Esophagus mucosa (tissue), 1 donor: Measurements from ENCODE around the gene FAM171A1. TPM values are rescaled to one million over a fixed set of nuclear protein-coding genes. Genes with fewer than 3 reads are reported as not detected.
"Not testable (repeated sequence)": the region's sequence is repeated elsewhere in the genome, so short reads cannot be mapped to it uniquely, and the experiment has no call there.

ENCODE experiments used
- ATAC-seq: fragments of 200-7000 bp; cut with Tn5 transposase; one replicate; pipeline ENCODE4 v1.9.1; 2020
- total RNA-seq: library from RNA; stranded (reverse); gene quantifications from one replicate; pipeline ENCODE4 v1.2.4, GENCODE V29; 2023
- donor health status: DM: yes; HTN: yes; CAD: no.

Gene FAM171A1
- total RNA-seq, 1 donor from 2014 or later = 6.0 TPM

DNA sequence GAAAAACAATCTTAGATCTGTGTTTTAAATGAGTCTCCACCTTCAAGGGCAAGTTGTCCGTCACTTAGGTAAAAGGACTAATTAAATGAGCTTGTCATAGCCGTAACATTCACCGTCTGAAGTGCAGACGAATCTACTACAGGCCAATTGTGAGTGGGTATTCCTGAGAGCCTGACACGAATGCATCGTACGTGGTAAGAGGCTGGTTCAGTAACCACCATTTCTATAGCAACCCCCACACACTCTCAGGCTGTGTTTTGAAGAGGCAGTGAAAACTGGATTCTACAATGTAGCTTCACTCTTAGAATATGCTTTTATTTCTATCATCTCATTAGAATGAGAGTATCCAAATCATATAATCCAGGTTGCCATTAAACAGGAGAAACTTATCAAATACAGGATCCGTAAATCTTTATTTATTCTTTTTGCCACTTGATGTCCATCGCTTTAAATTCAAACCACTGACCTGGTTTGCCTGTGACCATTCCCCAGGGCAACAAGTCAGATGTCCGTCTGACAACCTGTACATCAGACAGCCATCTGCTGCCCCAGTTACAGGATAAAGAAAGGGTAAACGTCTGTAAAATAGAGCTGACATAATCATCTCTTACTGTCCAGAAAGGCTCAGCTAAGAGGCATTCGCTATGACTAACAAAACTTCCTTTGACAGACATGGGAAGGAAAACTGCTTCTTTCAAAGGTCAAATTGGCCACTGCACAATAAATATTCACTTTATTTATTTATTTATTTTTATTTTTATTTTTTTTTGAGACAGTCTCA lies 132.3 kb downstream of the FAM171A1 start:
- no peak for ATAC-seq

DNA sequence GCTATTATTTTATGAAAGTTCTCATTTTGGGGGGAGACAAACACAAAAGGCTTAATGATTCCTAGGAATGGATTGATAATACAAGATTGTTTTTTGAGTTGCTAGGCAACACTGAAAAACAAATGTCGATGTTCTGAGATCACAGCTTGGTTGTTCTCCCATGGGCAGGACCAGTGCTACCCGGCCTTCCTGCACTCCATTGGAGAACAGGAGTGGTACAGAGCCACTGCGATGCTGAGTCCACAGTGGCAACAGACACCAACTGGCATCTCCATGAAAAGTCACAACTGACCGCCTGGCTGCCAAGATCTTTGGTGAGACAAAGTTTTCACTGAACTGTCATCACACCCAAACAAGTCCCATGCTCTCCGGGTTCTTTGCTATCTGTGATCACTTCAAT lies 133.7 kb downstream of the FAM171A1 start:
- no peak for ATAC-seq

DNA sequence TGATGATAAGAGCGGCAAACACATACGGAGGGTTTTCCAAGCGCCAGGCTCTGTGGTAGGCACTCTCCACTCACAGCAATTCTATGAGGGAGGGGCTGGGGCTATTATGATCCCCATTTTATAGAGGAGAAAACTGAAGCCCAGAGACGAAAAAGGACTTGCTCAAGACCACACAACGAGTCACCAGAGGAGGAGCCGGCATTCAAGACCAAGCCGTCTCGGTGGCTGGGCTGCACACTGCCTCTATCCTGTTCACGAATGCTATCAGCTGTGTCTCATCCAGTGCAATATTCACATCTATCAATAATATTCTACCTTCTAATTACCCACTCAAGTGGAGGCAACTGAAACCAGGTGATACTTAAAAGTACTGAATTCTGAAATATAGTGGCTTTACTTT lies 134.7 kb downstream of the FAM171A1 start:
- ATAC-seq = no peak

DNA sequence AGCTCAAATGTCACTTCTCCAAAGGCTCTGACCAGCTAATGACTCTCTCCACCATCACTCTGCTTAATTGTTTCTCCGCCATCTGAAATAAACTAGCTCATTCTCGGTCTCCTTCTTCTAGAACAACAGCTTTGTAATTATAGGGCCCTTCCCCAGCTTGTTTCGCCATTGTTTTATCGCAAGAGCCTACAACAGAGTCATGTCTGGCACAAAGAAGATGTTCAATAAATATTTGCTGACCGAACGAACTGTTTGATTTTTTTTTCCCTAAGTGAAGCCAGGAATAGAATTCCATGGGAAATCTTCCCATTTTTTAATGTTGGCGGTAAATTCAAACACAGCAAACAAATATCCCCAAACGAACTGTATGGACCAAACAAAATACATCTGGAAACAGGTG lies 138.8 kb downstream of the FAM171A1 start:
- ATAC-seq = no peak

DNA sequence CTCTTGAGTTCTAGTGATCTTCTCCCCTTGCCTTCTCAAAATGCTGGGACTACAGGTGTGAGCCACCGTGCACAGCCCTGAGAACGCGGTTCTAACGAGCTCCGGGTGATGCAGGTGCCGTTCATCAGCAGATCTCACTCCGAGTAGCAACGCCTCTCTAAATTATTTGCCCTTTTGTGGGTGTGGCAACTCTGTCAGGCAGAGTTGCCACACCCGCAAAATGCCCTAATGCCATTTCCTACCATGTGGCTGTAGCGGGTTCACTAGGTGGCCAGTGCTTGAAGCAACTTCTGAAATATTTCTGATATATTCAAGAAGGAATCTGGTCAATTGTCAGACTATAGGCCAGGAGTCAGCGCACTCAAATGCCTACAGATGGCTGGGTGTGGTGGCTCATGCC lies 139.7 kb downstream of the FAM171A1 start:
- no peak for ATAC-seq

DNA sequence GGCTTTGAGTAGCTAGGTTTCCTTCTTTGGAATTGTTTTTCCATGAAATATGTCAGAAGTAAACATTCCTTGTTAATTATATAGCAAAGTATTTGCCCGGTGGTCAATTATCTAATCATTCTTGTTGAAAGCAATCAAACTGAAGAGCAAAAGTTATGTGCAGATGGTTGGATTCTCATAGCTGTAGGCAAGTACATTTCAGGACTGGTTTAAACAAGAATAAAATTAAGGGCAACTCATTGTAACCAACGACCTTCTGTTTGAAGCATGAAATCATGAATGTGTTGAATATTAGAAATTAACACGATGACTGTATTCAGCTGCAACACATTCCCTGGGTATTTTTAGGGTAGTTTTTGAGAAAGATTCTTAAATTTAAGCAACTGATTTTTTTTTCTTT lies 140.8 kb downstream of the FAM171A1 start:
- ATAC-seq = no peak

DNA sequence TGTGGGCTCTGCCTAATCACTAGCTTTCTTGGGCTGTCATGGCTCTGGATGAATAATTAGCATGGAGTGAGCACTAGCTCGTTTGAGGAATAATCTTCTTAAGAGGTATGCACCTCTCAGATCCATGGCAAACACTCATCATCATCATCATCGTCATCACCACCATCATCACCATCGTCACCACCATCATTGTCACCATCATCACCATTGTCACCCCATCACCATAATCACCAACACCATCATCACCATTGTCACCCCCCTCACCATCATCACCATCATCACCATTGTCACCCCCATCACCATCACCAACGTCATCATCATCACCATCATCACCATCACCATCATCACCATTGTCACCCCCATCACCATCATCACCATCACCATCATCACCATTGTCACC lies 141.8 kb downstream of the FAM171A1 start:
- ATAC-seq = no peak

DNA sequence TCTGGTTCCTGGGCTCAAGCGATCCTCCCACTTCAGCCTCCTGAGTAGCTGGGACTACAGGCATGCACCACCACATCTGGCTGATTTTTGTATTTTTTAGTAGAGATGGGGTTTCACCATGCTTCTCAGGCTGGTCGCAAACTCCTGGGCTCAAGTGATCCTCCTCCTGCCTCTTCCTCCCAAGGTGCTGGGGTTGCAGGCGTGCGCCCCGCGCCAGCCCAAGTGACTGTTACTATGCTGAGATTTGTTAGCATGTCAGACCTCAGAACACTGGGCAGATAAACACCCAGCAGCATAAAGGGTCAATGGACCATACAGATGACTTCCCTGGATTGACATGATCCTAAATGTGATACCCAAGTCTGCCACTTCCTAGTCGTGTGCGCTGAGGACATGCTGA lies 142.7 kb downstream of the FAM171A1 start:
- no peak for ATAC-seq

DNA sequence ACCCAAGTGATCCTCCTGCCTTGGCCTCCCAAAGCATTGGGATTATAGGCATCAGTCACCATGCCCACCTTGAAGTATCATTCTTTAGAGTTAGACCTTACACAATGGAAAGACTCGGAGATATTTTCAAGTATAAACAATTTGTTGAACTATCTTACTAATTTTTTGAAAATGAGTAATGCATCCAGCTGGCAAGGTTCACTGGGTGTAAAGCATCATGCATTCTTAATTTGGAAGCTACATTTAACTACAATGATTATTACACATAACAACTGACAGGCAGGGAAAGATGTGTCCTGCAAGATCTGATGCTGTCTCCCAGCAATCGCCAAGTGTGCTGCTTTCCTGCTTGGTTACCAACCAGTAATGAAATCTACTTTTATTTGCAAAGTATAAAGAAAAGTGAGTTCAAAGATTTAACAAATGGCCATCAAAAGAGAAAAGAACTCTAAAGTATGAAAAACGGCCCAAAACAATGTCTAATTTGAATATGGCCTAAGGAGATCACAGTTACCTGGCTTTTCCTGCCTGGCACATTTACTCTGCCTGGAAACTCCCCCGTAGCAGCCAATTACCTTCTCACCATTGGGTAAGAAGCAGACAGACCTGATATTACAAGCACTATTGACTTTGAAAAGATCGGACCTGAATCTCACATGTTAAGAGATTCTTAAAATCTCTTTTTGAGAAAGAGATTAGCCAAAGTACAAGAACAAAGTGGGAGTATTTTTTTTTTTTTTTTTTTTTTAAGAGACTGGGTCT lies 143.3 kb downstream of the FAM171A1 start:
- no peak for ATAC-seq

DNA sequence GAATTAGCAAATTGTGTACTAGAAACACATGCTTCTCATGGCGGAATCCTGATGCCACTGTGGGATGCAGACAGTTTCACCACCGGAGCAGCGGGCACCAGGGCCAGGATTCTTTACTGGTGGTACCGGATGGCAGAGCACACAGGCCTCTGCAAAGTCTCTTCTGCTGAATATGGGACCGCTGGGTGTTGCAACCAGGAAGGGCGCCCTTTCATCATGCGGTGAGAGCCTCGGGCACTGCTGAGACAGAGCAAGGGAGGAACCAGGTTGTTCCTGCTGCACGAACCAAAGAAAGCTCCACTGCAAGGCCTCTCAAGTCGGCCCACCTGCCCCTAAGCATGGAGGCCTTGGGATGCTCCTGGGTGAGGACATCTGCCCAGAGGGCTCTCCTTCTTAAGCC lies 145.6 kb downstream of the FAM171A1 start:
- ATAC-seq = no peak

DNA sequence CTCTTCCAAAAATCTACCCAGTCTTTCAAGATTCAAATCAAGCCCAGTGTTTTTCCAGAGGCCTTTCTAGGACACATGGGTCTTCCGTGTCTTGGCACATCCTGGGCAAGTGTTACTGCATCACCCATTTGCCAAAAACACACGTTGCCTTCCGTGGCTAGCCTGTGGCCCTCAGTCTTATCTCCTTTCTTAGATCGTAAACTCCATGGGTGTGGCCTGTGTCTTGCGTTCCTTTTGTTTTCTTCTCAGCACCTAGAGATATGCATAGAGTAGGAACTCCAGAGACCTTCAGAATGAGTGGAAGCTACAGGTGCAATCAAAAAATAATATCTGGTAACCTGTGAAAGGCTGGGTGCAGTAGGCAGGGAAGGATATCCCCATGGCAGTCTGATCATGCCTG lies 146.1 kb downstream of the FAM171A1 start:
- no peak for ATAC-seq

DNA sequence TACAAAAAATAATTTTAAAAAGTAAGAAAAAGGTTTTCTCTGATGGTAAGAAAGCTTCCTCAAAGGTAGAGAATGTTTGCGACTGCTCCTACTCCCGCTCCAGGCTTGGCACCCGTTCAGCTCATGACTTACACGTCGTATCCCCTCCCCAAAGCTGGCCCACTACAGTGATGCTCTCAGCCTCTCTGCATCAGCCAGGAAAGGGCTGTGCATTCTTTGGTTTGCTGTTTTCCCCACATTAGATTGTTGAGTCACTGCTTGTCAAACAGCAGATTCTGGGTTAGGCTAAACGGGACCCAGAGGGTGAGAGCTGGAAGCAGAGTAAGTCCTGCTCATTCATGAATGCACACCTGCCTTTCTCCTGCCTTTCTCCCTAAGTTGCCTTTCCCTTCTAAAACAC lies 147.9 kb downstream of the FAM171A1 start:
- no peak for ATAC-seq

DNA sequence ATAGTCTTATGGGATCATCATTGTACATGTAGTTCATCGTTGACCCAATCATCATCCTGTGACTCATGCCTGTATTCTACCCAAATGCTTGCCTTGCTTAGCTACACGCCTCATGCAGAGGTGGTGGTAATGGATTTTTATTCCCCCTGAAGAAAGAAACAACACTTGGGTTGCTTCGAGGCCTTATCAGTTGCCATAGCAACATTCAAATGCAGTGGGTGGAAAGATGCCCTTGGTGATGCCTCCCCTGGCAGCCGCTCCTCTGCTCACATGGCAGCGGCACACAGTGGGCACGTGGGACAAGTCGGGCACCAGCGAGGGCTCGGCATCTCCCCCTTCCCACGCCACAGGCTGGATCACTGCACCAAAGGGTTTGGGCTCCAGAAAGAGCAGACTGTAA lies 148.6 kb downstream of the FAM171A1 start:
- ATAC-seq = no peak

DNA sequence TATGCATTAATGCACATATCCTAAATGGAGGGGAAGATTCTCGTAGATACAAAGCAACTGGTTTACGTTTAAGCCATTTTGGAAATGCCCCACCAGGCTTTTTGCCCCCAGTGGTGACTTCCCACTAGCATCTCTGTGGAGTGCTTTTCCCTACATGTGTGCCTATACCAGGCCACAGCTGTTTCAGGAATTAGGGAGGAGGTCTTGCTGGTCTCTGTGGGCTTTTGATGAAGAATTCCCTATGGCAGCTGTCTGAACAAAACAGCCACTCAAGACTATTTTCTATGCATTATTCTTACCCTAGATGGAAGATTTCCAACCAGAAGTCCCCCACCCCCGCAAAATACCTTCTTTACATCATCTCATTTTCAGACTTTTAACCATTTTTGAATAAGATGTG lies 150.6 kb downstream of the FAM171A1 start:
- ATAC-seq = no peak

DNA sequence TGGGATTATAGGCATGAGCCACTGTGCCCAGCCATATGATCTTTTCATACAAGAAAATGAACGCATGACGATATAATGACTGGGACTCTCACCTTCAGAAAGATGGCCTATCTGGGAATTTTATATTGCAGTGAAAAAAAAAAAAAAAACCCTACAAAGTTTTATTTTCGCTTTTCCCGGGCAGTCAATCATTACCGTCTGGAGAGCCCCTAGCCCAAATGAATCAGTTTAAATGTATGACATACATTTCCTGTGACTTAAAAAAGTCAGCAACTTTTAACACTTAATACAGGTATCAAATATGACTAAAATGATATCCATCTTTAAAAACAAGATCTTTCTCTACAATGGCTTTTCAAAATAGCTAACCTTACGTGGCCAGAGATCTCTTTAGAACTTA lies 154.4 kb downstream of the FAM171A1 start:
- no peak for ATAC-seq

DNA sequence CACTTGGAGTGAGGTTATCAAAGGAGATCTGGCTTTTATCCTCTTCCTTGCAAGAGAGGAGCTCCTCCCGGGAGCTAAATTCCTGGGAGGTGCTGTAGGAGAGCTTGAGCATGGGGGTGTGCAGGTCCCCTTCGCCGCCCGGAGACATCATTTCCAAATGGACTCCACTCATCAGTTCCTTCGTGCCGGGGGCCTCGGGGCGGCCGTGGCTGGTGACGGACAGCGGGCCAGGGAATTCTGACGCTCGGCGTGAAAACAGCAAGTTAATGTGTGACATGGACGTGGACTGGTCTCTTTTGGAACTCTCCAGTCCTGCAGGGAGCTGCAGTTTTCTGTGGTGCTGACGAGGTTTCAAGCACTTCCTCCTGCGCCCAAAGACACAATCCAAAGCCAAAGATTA lies 156.9 kb downstream of the FAM171A1 start:
- no peak for ATAC-seq

DNA sequence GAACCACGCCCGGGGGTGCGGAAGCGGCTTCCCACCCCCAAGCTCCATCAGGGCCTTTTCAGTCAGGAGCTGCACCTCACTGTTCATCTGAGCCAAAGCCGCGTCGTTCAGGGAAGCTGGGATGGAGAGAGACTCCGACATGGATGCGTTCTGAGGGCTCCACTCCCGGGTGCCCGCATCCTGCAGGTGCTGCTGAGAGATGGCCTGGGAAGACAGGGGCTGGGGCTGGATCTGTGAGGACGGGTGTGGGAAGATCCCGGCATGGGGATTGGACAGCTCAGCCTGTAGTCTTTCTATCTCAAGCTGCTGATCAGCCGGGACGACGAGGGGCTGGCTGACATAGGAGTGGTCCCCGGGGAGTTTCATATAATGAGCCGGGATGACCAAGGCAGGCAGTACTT lies 157.6 kb downstream of the FAM171A1 start:
- no peak for ATAC-seq

DNA sequence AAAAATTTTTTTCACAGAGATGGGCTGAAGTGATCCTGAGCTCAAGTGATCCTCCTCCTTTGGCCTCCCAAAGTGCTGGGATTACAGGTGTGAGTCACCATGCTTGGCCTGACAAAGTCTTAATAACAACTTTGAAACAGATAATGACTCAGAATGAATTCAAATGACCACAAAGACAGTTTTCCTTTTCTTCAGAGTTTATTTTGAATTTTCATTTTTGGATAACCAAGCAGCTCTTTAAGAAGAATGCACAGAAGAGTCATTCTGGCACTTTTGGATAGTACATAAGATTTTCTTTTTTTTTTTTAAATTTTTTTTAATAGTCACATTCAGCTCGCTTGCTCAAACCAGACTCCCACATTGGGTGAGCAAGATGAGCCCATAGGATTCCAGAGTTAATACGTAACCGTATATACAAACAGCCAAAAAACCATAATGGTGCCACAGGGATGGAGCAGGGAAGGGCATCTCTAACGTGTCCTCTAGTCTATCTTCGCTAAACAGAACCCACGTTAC lies 159.6 kb downstream of the FAM171A1 start:
- no peak for ATAC-seq

DNA sequence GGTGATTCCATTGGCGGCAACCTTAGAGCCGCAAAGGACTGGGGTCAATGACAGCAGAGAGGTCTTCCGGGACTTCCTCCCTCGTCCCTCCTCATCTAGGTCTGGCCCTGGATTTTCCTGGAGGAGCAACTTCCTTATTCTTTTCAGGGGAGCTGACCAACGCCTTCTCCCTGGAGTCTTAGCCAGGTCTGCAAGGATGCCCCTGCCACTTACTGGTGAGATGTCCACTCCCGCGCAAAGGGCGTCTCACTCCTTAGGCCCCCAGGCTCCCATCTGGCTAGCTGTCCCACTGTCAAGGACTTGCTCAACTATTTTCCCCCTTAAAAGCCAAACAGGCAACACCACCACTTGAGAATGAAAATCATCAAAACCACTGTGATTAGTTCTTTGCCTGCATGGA lies 160.6 kb downstream of the FAM171A1 start:
- no peak for ATAC-seq

DNA sequence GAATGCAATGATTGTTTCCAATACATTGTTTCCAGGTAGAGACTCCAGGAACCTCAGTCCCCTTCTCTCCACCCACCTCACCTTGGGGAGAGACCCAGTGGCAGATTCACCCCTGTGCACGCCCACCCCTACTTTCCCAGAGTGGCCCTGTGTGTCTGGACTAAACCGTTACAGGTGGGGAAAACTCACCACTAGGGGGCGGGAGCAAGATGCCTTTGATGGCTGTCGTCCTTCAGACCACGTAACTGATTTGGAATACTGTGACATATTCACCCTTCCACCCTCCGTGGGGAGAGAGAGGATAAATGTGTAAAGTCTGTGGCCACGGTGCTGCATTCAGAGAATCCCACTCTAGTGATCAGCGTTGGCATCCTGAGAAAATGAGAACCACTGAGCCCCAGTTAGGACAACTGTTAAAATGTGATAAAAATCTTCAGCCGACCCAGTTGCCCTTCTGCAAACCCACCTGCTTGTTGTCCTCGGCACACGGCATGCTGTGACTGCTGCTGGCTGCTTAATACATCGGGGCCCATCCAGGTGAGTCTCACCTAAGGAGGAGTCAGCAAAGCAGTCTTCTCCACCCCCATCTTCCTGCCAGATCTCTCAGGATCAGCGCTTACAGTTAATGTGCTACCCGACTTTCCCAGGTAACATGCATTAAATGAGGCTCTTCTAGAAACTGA lies 161.1 kb downstream of the FAM171A1 start:
- ATAC-seq = peak; percentile 72

DNA sequence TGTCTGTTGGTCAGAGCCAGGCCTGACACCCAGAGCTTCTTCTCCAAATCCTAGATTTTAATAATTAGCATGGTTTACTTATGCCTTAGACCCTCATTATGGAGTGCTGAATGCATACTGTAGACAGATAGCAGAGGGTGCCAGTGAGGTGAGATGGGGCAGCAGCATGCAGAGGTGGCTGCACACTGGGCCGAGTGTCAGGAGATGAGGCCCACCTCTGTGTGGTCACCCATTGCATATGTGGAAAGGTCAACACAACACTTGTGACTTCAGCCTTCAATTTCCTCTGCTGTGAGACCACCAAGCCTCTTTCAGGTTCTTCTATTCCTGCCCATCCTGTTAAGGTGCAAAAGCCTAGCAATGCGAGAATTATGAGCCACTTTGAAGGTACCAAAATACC lies 162.9 kb downstream of the FAM171A1 start:
- no peak for ATAC-seq

DNA sequence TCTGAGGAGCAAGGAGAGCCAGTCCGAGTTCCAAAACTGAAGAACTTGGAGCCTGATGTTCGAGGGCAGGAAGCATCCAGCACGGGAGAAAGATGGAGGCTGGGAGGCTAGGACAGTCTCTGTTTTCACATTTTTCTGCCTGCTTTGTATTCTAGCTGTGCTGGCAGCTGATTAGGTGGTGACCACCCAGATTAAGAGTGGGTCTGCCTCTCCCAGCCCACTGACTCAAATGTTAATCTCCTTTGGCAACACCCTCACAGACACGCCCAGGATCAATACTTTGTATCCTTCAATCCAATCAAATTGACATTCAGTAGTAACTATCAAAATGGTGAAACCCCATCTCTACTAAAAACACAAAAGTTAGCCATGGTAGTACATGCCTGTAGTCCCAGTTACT lies 163.7 kb downstream of the FAM171A1 start:
- not testable (repeated sequence) for ATAC-seq

DNA sequence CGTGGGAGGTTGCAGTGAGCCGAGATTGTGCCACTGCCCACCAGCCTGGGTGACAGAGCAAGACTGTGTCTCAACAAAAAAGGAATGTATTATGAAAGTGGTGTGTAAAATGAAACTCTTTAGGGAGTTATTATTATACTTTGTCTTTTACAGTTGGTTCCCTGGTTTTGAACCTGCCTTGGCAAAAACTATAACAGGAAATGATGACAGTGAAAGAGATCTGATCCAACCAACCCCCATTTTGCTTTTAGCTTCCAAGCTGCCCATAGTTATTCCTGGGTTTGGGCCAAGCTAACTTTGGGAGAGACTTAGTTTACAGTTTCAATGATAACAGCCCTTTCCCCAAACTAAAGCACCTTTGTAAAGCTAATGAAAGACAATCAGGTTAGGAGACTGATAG lies 168.4 kb downstream of the FAM171A1 start:
- ATAC-seq = no peak

DNA sequence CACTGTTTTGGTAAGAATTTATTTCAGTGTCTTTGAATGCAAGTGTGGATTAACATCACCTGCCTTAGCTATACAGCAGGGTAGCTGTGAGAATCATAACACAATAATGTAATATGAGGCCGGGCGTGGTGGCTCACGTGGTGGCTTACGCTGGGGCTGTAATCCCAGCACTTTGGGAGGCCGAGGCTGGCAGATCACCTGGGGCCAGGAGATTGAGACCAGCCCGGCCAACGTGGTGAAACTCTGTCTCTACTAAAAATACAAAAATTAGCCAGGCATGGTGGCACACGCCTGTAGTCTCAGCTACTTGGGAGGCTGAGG lies 168.8 kb downstream of the FAM171A1 start:
- not testable (repeated sequence) for ATAC-seq
